HCT116 (cell line): ENCODE data around the gene KRT1. TPM values are rescaled to one million over a fixed set of nuclear protein-coding genes. Genes with fewer than 3 reads are reported as not detected.

ENCODE experiments used
- ATAC-seq: fragments of 200-7000 bp; cut with Tn5 transposase; 2 replicates; pipeline ENCODE4 v1.9.1; 2020; ENCODE audit warnings: mild to moderate bottlenecking, moderate library complexity
- BruUV-seq: library from RNA; stranded (reverse); fragments of 400-500 nt; replicated peaks from 2 replicates; lab custom pipeline; 2021; lab: Mats Ljungman, UMichigan
- CTCF ChIA-PET: fragments of 300-600 bp; sonication (Branson Sonifier 250); formaldehyde crosslinking; loops from one replicate; lab custom pipeline; 2021; ENCODE audit warnings: antibody characterized with exemption; lab: Charles Lee
- POLR2A ChIA-PET: fragments of 300-600, 350-600 bp; sonication (Branson Sonifier 250); formaldehyde crosslinking; loops from one replicate; lab custom pipeline; 2021; ENCODE audit warnings: antibody characterized with exemption; lab: Charles Lee
- RAD21 ChIA-PET, 2 experiments: fragments of 300-600 bp; sonication (Branson Sonifier 250); formaldehyde crosslinking; loops; one replicate each; lab custom pipeline; 2023; ENCODE audit warnings: low total read pairs in 2 of 2; ENCODE audit not compliant: uncharacterized antibody in 2 of 2, unreplicated experiment in 2 of 2, low non-redundant PET in 1 of 2; lab: Charles Lee
- DNase-seq: peaks from one replicate; pipeline ENCODE4 v3.0.0-alpha.2; 2010; ENCODE audit warnings: low read depth, low spot score
- H2AFZ ChIP-seq: fragments of 200-600 bp; shearing (Covaris generic), sonication (generic); 2 replicates; pipeline ENCODE4 v1.6.1; 2017; ENCODE audit warnings: low read depth, mixed run types, mixed read lengths, antibody characterized with exemption, low read length; ENCODE audit not compliant: poor library complexity, severe bottlenecking
- H3K27ac ChIP-seq: 2 replicates; pipeline ENCODE4 v1.5.1; 2012; ENCODE audit warnings: low read depth, low read length
- H3K27me3 ChIP-seq: fragments of 200-600 bp; sonication (generic); 2 replicates; pipeline ENCODE4 v1.6.1; 2016; ENCODE audit warnings: mixed run types, low read length, mixed read lengths; ENCODE audit not compliant: insufficient read depth
- H3K36me3 ChIP-seq, 2 experiments: fragments of 200-500 bp in 1 of 2; fragments of 200-600 bp in 1 of 2; sonication (Bioruptor generic) in 1 of 2; sonication (generic) in 1 of 2; 2 replicates each; pipeline versions ENCODE4 v1.5.1 to v1.6.1; 2014 to 2016; ENCODE audit warnings: low read length in 2 of 2, inconsistent platforms in 1 of 2, mixed read lengths in 1 of 2, mixed run types in 1 of 2; ENCODE audit not compliant: insufficient read depth in 2 of 2, control insufficient read depth in 1 of 2
- H3K4me1 ChIP-seq, 2 experiments: fragments of 200-600 bp in 1 of 2; sonication (generic) in 1 of 2; 2 replicates each; pipeline versions ENCODE4 v1.5.1 to v1.6.1; 2012 to 2017; ENCODE audit warnings: low read length in 2 of 2, inconsistent platforms in 1 of 2, mild to moderate bottlenecking in 1 of 2, mixed read lengths in 1 of 2, mixed run types in 1 of 2, moderate library complexity in 1 of 2; ENCODE audit not compliant: insufficient read depth in 2 of 2, control insufficient read depth in 1 of 2
- H3K4me2 ChIP-seq: fragments of 200-600 bp; sonication (generic); 2 replicates; pipeline ENCODE4 v1.6.1; 2017; ENCODE audit warnings: mixed run types, low read length, mixed read lengths
- H3K4me3 ChIP-seq, 2 experiments: fragments of 200-600 bp in 1 of 2; sonication (generic) in 1 of 2; replicated peaks in 1 of 2; 2 replicates each; pipeline ENCODE4 v1.5.1; 2011 to 2016; ENCODE audit warnings: low read length in 2 of 2, control low read depth in 1 of 2, low read depth in 1 of 2, mild to moderate bottlenecking in 1 of 2, mixed read lengths in 1 of 2, mixed run types in 1 of 2
- H3K79me2 ChIP-seq: fragments of 200-600 bp; sonication (generic); 2 replicates; pipeline ENCODE4 v1.6.1; 2017; ENCODE audit warnings: mild to moderate bottlenecking, mixed run types, low read length, moderate library complexity, mixed read lengths; ENCODE audit not compliant: insufficient read depth
- H3K9ac ChIP-seq: fragments of 200-600 bp; sonication (generic); 2 replicates; pipeline ENCODE4 v1.6.1; 2016; ENCODE audit warnings: low read length, mixed read lengths
- H3K9me2 ChIP-seq: fragments of 200-600 bp; sonication (generic), shearing (Covaris generic); 2 replicates; pipeline ENCODE4 v1.6.1; 2017; ENCODE audit warnings: mixed run types, mild to moderate bottlenecking, moderate library complexity; ENCODE audit not compliant: insufficient read depth
- H3K9me3 ChIP-seq, 2 experiments: fragments of 200-500 bp in 1 of 2; fragments of 200-600 bp in 1 of 2; sonication (Bioruptor generic) in 1 of 2; sonication (generic) in 1 of 2; 2 replicates each; pipeline ENCODE4 v1.6.1; 2014 to 2017; ENCODE audit warnings: low read length in 2 of 2, mixed read lengths in 2 of 2, inconsistent platforms in 1 of 2, low read depth in 1 of 2, mild to moderate bottlenecking in 1 of 2, mixed run types in 1 of 2, moderate library complexity in 1 of 2; ENCODE audit not compliant: control insufficient read depth in 1 of 2, insufficient read depth in 1 of 2
- H4K20me1 ChIP-seq: fragments of 200-600 bp; sonication (generic), shearing (Covaris generic); 2 replicates; pipeline ENCODE4 v1.6.1; 2017; ENCODE audit warnings: mixed run types, mild to moderate bottlenecking, moderate library complexity; ENCODE audit not compliant: insufficient read depth
- ATF3 ChIP-seq: IDR thresholded peaks from 2 replicates; pipeline ENCODE4 v1.6.1; 2012
- CEBPB ChIP-seq: IDR thresholded peaks from 2 replicates; pipeline ENCODE4 v1.6.1; 2012; ENCODE audit warnings: low read depth
- EGR1 ChIP-seq: IDR thresholded peaks from 2 replicates; pipeline ENCODE4 v1.6.1; 2012; ENCODE audit warnings: low read depth
- EZH2 ChIP-seq: fragments of 200-600 bp; sonication (generic); IDR thresholded peaks from 2 replicates; pipeline ENCODE4 v1.6.1; 2017; ENCODE audit warnings: antibody characterized with exemption, mixed run types
- FOSL1 ChIP-seq: IDR thresholded peaks from 2 replicates; pipeline ENCODE4 v1.6.1; 2012; ENCODE audit warnings: low read depth
- JUND ChIP-seq: IDR thresholded peaks from 2 replicates; pipeline ENCODE4 v1.6.1; 2012
- POLR2AphosphoS5 ChIP-seq: IDR thresholded peaks from 2 replicates; pipeline ENCODE4 v1.6.1; 2011; ENCODE audit warnings: mild to moderate bottlenecking, low read depth, low read length, moderate library complexity
- RAD21 ChIP-seq: IDR thresholded peaks from 2 replicates; pipeline ENCODE4 v1.6.1; 2012; ENCODE audit warnings: low read depth, mild to moderate bottlenecking
- SIN3A ChIP-seq: IDR thresholded peaks from 2 replicates; pipeline ENCODE4 v1.6.1; 2012; ENCODE audit warnings: low read depth
- SP1 ChIP-seq: IDR thresholded peaks from 2 replicates; pipeline ENCODE4 v1.6.1; 2012; ENCODE audit warnings: low read depth
- SRF ChIP-seq: IDR thresholded peaks from 2 replicates; pipeline ENCODE4 v1.6.1; 2012; ENCODE audit warnings: low read depth
- TCF7L2 ChIP-seq: IDR thresholded peaks from 2 replicates; pipeline ENCODE4 v1.7.0; 2011; ENCODE audit warnings: borderline replicate concordance, inconsistent platforms; ENCODE audit not compliant: insufficient read depth, insufficient read length; ENCODE audit errors: extremely low read depth
- YY1 ChIP-seq: IDR thresholded peaks from 2 replicates; pipeline ENCODE4 v1.6.1; 2011; ENCODE audit warnings: low read length, low read depth, moderate library complexity, mild to moderate bottlenecking; ENCODE audit not compliant: insufficient replicate concordance; ENCODE audit errors: extremely low read depth
- ZNF274 ChIP-seq: fragments of 200-500 bp; sonication (Bioruptor generic); IDR thresholded peaks from 2 replicates; pipeline ENCODE4 v1.6.1; 2014; ENCODE audit warnings: mild to moderate bottlenecking, low read depth, low read length, inconsistent platforms
- intact Hi-C: fragments of 100-400 bp; cut with micrococcal nuclease; formaldehyde crosslinking; loops from 2 replicates; pipeline ENCODE4 v1.10.0; 2022
- total RNA-seq: library from RNA; stranded (reverse); gene quantifications from one replicate; pipeline ENCODE4 v1.2.1, GENCODE V29; 2021; ENCODE audit not compliant: unreplicated experiment

The KRT1 gene
- total RNA-seq, 1 experiment from 2014 or later: 0.20 TPM

- POLR2A ChIA-PET: no interaction called here
Measured at GRCh38 chr12:52629281-52630007, 50.8 kb downstream of the KRT1 start.

GRCh38 chr12:52628841-52629240 lies 51.4 kb downstream of the KRT1 start:
- H3K9me2 ChIP-seq: no peaks in the 10 kb centered on the region
- DNase-seq (no peak), ATAC-seq (no peak)
- no peaks in the 10 kb centered on the region for H3K9me3 ChIP-seq
- intact Hi-C loops: no loop called here
- H3K4me3 ChIP-seq: no peak overlapping the region
- H3K27me3 ChIP-seq: no peaks in the 10 kb centered on the region
- TF ChIP-seq ATF3: no peak
- TF ChIP-seq TCF7L2: no peak
- TF ChIP-seq YY1: no peak
- TF ChIP-seq ZNF274: no peak
- no peak for TF ChIP-seq EGR1
- no peaks in the 10 kb centered on the region for H3K4me1 ChIP-seq
- H3K4me2 ChIP-seq: no peak overlapping the region
- H4K20me1 ChIP-seq: no peaks in the 10 kb centered on the region
- H2AFZ ChIP-seq: no peak overlapping the region
- H3K79me2 ChIP-seq: no peaks in the 10 kb centered on the region
- H3K27ac ChIP-seq: no peak overlapping the region
- no TSS peak for BruUV-seq
- RAD21 ChIA-PET: no interaction called here
- POLR2A ChIA-PET: no interaction called here
- CTCF ChIA-PET: no interaction called here
- no peak overlapping the region for H3K9ac ChIP-seq
- H3K36me3 ChIP-seq: no peaks in the 10 kb centered on the region

More at GRCh38 chr12:52629281-52630007, 50.8 kb downstream of the KRT1 start:
- Histone ChIP-seq H3K27me3 (no peaks in the 10 kb centered on the region), H3K4me2 (no peak overlapping the region), H2AFZ (no peak overlapping the region), H3K9ac (no peak overlapping the region), H4K20me1 (no peaks in the 10 kb centered on the region), H3K36me3 (no peaks in the 10 kb centered on the region), H3K9me2 (no peaks in the 10 kb centered on the region), H3K4me3 (no peak overlapping the region), H3K9me3 (no peaks in the 10 kb centered on the region), H3K4me1 (no peaks in the 10 kb centered on the region), H3K79me2 (no peaks in the 10 kb centered on the region)
- no TSS peak for BruUV-seq
- DNase-seq (no peak), ATAC-seq (no peak)
- RAD21 ChIA-PET: no interaction called here
- CTCF ChIA-PET: no interaction called here
- intact Hi-C loops: no loop called here
- no peak for TF ChIP-seq SIN3A
- no peak for TF ChIP-seq SP1
- no peak for TF ChIP-seq FOSL1
- no peak for TF ChIP-seq POLR2AphosphoS5
- no peak for TF ChIP-seq EZH2
- TF ChIP-seq CEBPB: no peak
- no peak for TF ChIP-seq RAD21
- TF ChIP-seq SRF: no peak
- TF ChIP-seq JUND: no peak
- no peak for TF ChIP-seq EGR1
- TF ChIP-seq ZNF274: no peak
- TF ChIP-seq, all 23 proteins: peak for 0
- no peak overlapping the region for H3K27ac ChIP-seq
